NCI-H1048 (cell line): Measurements from ENCODE around the gene AMACR.

Experiments
- DNase-seq: peaks from one replicate; lab custom pipeline; 2025; lab: John Stamatoyannopoulos, UW

Gene AMACR

GRCh38 chr5:34007621-34008600, at the start of gene AMACR:
Gene AMACR, minus strand, starts transcription at chr5:34008050. Its CDS starts 31 bp downstream, at chr5:34008019.
- DNase-seq = peak; percentile 76

- no peak for DNase-seq
These were observed 49.7 kb upstream of the AMACR start for GRCh38 chr5:34057569-34057968.

DNA sequence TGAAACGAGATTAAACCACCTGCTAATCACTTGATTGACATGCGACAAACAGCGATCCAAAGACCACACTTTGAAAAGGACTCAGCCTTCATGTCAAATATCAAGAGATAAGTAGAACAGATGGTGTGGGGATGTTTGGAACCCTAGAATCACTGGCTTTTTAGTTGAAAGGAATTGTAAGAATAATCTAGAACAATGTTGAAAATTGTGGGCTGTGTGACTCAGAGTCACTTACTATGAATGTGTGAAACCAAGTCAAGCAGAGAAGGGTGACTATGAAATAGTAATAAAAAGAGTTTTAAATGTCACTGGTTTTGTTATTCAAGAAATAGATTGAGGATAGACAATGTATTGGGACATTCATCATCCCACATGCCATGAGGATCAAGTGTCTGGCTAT, 49.3 kb upstream of the AMACR start:
- DNase-seq = no peak

- no peak for DNase-seq
These were observed 47.8 kb upstream of the AMACR start for GRCh38 chr5:34055667-34056066.

GRCh38 chr5:34054400-34054729, 46.5 kb upstream of the AMACR start:
- no peak for DNase-seq

DNA sequence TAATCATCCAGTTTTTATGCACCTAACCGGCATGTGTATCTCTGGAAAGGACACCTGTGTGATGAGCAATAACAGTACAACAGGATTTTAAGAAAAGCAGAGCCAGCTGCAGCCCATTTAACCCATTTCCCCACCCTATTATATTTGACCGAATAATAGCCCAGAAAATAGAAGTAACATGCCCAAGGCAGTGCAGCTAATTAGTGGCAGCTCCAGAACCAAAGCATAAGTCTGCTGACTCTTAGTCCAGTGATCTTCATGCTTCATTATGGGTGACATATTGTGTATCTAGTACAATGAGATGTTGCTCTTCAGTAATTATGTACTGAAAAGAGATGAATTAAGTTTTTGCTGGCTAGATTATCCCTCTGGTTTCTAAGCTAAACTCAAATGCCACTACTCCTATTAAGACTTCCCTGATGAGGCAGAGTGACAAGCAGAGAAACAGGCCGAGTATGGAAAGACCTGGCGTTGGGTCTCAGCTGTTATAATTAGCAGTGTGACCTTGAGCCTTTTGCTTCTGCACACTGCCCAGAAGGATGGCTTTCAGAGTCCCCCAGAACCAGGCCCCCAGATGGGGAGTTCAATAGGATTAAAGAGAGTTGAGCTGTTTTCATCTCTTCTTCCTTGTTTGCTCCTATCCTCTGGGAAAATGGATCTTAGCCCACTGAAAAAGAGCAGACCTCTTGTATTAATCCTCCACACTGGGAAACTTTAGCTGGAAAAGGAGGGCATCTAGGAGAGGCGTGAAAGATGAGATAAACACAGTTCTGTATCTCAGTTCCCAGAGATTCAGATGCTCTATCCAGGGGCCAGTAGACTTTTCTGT, 45.9 kb upstream of the AMACR start:
- no peak for DNase-seq

GRCh38 chr5:34053133-34053532, 45.3 kb upstream of the AMACR start:
- DNase-seq = no peak

DNA sequence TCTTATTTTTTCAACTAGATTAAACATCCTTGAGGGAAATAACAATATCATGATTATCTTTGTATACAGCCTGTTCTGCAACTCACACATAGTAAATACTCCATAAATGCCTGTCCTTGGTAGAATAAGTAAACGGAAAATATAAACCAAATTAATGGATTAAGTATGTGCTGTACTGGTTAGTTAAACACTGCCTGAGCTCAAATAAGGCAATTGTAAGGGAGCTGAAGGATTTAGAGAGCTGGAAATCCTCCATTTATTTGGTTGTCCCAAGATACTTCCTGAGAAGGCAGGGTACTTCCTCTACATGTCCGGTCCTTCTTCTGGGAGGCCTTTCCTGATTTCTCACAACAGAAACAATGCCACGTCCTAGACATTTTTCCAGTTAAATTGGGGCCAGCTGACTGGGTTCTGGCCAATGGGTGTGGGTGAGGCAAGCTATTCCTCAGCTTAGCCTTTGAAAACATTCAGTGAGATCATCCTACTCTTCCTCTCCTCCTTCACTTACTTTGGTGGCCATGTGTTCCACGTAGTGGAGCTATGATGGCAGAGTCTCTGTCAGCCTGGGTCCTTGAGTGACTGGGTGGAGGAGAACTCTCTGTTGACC, 43.6 kb upstream of the AMACR start:
- DNase-seq = no peak

DNA sequence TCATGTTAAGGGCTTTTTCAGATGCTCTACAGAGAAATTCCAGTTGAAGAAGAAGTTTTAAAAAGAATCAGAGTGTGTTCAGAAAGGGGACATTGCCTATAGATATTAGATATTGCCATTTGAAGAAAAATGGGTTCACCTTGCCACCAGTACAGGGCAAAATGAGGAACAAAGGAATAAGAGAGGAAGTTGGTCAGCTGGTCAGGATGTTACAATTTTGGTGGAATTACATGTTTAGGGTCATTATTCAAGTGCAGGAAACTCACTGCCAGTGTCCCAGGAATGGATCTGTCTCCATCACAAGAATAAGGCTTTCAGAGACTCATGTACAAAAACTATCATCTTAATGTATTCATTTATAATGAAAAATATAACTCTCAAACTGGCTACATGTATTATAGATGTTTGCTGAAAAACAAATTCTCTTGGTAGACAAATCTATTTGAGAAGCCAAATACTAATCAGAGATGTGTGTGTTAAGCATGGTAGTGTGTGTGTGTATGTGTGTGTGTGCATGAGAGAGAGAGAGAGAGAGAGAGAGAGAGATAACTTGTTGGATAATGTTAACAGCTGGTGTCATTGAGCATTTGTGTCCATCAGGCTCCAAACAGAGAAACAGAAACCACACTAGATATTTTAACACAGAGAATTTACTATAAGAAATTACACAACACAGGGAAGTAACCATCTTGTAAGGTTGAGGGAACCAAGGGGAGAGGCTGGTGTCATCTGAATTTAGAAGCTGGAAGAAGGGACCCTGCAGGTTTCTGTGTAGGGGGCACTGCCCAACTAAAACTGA, 40.1 kb upstream of the AMACR start:
- DNase-seq = no peak

GRCh38 chr5:34047143-34047542, 39.3 kb upstream of the AMACR start:
- no peak for DNase-seq

- no peak for DNase-seq
These were observed 38.1 kb upstream of the AMACR start for GRCh38 chr5:34045996-34046395.

DNA sequence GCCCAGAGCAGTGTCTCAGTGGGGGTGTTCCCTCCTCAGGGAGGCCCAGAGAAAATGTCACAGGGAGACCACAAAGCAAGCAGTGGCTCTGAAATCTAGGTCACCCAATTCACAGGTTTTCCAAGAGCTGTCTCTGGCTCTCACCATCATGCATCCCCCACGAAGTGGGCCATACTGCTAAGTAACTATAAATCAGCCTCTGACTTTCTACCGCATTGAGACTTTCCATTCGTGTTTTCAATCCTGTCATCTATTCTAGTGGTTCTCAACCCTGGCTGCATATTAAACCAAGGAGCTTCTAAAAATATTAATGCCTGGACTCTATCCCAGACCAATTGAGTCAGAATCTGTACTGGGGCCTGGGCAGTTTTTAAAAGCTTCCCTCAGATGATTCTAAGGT, 37.2 kb upstream of the AMACR start:
- no peak for DNase-seq

DNA sequence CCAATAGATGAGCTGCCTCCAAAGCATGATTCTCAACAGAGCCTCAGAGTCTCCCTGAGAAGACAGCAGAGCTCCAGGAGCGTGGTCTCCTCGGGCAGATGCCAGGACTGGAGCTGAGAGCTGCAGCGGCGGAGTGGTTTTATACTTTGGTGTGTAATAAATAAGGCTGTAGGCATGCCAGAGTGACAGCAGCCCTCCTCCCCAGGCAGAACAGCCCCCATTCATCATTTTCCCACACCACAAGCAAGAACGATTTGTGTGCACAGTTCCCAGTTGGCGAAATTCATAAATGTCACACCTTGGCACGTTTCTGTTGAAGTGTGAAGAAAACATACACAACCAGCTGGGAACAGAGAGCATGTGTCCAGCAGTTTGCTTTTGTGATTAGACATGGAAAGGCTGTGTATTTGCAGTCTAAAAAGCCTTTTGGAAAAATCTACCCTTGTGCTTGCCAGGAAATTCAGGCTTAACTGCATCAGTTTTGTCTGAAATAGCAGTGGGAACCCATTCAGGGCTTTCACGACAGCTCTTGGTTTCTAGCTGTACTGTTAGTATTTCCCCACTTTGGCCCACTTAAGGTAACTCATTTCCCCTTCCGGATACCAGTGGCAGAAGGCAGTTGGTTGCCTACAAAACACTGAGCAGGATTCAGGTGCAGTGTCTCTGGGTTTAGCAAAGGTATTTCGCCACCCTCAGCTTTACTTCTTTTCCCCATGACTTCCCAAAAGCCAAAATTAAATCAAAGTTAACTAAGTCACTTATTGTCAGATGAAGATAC, 35.4 kb upstream of the AMACR start, which contains the start of gene C1QTNF3:
C1QTNF3 (minus strand) TSS at position 115 of the 778 bp plus-strand sequence; CDS start at position 27, 88 bp downstream.
- no peak for DNase-seq

DNA sequence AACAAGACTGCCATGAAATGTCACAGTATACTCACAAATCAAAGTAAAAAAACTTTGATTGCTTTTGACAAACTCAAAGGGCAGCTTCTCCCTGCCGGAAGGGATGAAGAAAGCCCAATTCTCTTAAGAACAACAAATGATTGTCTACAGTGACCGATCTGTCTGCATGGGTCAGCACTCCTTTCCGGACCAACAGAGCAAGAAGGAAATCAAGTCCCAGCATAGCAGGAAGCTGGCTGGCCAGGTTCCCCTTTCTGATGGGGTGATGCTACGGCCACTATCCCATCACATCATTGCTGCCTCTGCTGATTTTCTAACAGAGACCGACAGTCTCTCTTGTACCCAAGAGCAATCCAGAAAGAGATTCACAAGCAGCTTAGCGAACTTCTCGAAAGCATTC, 34.5 kb upstream of the AMACR start:
- DNase-seq = no peak

DNA sequence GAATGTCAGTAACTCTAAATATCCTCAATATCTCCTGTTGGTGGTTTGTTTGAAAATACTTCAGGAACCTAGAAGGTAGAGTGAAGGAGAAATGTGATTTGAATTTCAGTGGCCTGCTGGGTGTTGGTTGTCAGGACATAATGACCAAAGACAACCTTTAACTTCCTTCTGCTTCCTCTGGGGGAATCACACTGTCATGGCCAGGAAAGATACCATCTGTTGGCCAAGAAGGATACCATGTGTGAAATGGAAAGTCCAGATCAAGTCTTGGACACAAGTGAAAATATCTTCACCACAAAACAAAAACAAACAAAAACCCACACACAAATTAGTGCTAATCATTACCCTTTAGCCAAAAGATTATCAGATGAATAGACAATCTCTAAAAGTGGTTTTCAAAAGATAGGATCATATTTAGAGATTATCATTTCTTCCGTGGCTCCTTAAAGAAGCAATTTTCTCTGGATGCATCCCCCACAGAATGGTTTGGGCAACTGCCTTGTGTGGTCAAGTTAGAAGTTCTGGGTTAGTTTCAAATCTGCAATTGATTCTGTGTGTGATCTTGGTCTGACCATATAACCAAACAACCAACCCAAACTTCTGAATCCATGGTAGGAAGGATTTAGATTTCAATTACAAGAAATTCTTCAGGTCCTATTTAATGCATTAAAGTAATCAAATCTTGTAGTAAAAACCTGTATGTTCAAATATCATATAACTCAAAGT, 33.6 kb upstream of the AMACR start:
- DNase-seq = no peak

- no peak for DNase-seq
These were observed 32.6 kb upstream of the AMACR start for GRCh38 chr5:34040472-34040871.

GRCh38 chr5:34039398-34040157, 31.7 kb upstream of the AMACR start:
- no peak for DNase-seq

GRCh38 chr5:34038838-34039237, 31.0 kb upstream of the AMACR start:
- DNase-seq = no peak

GRCh38 chr5:34038390-34038789, 30.5 kb upstream of the AMACR start:
- DNase-seq = no peak
